Middle frontal gyrus (tissue), 1 donor: ENCODE results near the gene FBXO17.

Experiments used
- DNase-seq: peaks from one replicate; pipeline ENCODE4 v3.0.0-alpha.2; 2015; ENCODE audit warnings: low spot score; ENCODE audit errors: extremely low spot score

FBXO17 gene

DNA sequence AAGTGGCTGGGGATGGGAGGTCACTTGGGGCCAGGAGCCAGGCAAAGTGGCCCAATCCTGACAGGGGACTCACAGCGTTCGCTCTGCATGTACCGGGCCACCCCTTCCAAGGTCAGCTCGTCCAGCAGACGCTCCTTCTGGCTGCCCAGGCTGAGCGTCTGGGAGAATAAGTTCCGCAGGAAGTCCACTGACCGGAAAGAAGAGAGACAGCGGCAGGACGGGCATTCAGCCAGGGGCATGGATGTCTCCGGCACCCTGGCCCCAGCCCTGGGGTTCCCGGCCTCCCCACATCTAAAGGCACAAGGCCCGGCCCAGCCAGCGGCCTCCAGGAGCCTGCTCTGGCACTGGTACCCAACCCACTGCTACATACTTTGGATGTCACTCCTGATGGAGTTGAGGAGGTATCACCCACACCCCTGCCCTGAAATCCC, 82.2 kb downstream of the FBXO17 start:
- no peak for DNase-seq

DNA sequence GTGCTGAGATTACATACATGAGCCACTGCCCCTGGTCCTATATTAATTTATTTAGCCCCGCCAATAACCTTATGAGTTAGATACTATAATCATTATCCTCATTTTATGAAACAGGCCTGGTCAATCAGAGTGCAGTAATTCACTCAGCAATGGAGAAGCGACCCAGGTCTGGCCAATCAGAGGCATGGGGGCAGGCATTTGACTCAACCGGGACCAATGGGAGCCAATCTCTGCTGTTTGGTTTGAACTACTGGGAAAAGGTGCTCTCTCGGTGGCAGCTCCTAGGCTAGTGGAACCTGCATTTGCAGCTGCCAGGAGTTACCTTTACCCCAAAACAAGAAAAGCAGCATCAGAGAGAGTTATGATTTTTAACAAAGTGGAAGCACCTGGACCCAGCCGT, 82.7 kb downstream of the FBXO17 start:
- DNase-seq = no peak

DNA sequence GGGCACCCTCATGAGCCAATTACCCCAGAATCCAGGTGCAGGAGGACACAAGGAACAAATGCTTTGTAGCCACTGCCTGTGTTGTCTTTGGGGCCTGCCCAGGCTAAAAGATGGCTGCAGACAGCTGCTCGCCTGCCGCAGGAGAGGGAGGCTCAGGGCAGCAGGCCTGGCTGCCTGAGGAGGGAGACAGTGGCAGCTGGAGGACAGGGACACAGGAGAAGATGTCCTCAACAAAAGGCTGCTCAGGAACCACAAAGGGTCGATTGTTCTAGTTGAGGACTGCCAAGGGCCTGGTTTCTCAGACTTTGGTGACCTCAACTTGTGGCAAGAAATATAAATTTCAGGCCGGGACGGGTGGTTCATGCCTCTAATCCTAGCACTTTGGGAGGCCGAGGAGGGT, 83.8 kb downstream of the FBXO17 start:
- DNase-seq = peak; percentile 40
